PC-9 (cell line): ENCODE measurements around the gene ALDOC. TPM values are rescaled to one million over a fixed set of nuclear protein-coding genes. Genes with fewer than 3 reads are reported as not detected.

Experiments
- BruUV-seq: library from RNA; stranded (reverse); fragments of 400-500 nt; replicated peaks from 2 replicates; lab custom pipeline; 2021; lab: Mats Ljungman, UMichigan
- CTCF ChIA-PET: fragments of 300-600 bp; sonication (Branson Sonifier 250); formaldehyde crosslinking; loops from one replicate; lab custom pipeline; 2022; ENCODE audit warnings: antibody characterized with exemption; lab: Charles Lee
- POLR2A ChIA-PET: fragments of 300-600 bp; sonication (Branson Sonifier 250); formaldehyde crosslinking; loops from one replicate; lab custom pipeline; 2022; ENCODE audit warnings: antibody characterized with exemption; ENCODE audit not compliant: unreplicated experiment; lab: Charles Lee
- DNase-seq, 2 experiments: peaks; one replicate each; pipeline versions ENCODE4 v3.0.0 to v3.0.0-alpha.2; 2015 to 2022; ENCODE audit warnings: mixed read lengths in 1 of 2
- H2AFZ ChIP-seq: fragments of 200-600 bp; sonication (generic); 2 replicates; pipeline ENCODE4 v1.8.1; 2017; ENCODE audit warnings: antibody characterized with exemption
- H3F3A ChIP-seq: fragments of 200-600 bp; sonication (generic); 2 replicates; pipeline ENCODE4 v1.8.1; 2017; ENCODE audit warnings: antibody characterized with exemption, mild to moderate bottlenecking, low read depth; ENCODE audit not compliant: insufficient read depth
- H3K27ac ChIP-seq: fragments of 200-600 bp; sonication (generic); 2 replicates; pipeline ENCODE4 v1.6.1; 2016; ENCODE audit warnings: mixed run types
- H3K27me3 ChIP-seq: fragments of 200-600 bp; sonication (generic); 2 replicates; pipeline ENCODE4 v1.6.1; 2016; ENCODE audit warnings: low read depth, mixed run types; ENCODE audit not compliant: insufficient read depth
- H3K36me3 ChIP-seq: fragments of 200-600 bp; sonication (generic); 2 replicates; pipeline ENCODE4 v1.6.1; 2016; ENCODE audit warnings: low read depth, mixed run types
- H3K4me1 ChIP-seq: fragments of 200-600 bp; sonication (generic); replicated peaks from 2 replicates; pipeline ENCODE4 v1.6.1; 2016; ENCODE audit warnings: mixed run types; ENCODE audit not compliant: insufficient read depth
- H3K4me2 ChIP-seq: fragments of 200-600 bp; sonication (generic); 2 replicates; pipeline ENCODE4 v1.6.1; 2017; ENCODE audit warnings: mixed run types
- H3K4me3 ChIP-seq: fragments of 200-600 bp; sonication (generic); 2 replicates; pipeline ENCODE4 v1.6.1; 2016; ENCODE audit warnings: mixed run types
- H3K79me2 ChIP-seq: fragments of 200-600 bp; sonication (generic); 2 replicates; pipeline ENCODE4 v1.6.1; 2017; ENCODE audit warnings: low read depth, mixed run types
- H3K9me2 ChIP-seq: fragments of 200-600 bp; sonication (generic); 2 replicates; pipeline ENCODE4 v1.8.1; 2017; ENCODE audit warnings: mild to moderate bottlenecking; ENCODE audit not compliant: insufficient read depth
- H3K9me3 ChIP-seq: fragments of 200-600 bp; sonication (generic); 2 replicates; pipeline ENCODE4 v1.8.1; 2016; ENCODE audit warnings: low read depth; ENCODE audit not compliant: insufficient read depth
- H4K20me1 ChIP-seq: fragments of 200-600 bp; sonication (generic); 2 replicates; pipeline ENCODE4 v1.8.1; 2017; ENCODE audit not compliant: insufficient read depth
- CTCF ChIP-seq: fragments of 200-600 bp; sonication (generic); conservative IDR thresholded peaks from 2 replicates; pipeline ENCODE4 v1.6.1; 2017; ENCODE audit warnings: mixed run types, antibody characterized with exemption, mild to moderate bottlenecking, moderate library complexity
- EZH2 ChIP-seq: fragments of 200-600 bp; sonication (generic); IDR thresholded peaks from 2 replicates; pipeline ENCODE4 v1.8.0; 2017; ENCODE audit warnings: antibody characterized with exemption, low read depth
- intact Hi-C: fragments of 100-400 bp; cut with micrococcal nuclease; formaldehyde crosslinking; loops from one replicate; pipeline ENCODE4 v1.10.0; 2022; ENCODE audit not compliant: unreplicated experiment
- total RNA-seq: library from RNA; stranded (reverse); gene quantifications from 2 replicates; pipeline ENCODE4 v1.2.3, GENCODE V29; 2021

Gene ALDOC
- total RNA-seq, 1 experiment from 2014 or later, result 21.6 TPM

- Histone ChIP-seq H3K79me2 (no peaks in the 10 kb centered on the region), H3K27ac (no peak overlapping the region), H3K27me3 (0 out of 2 replicates have a peak, but pooled peaks cover 4% of the 10 kb centered on the region), H3K4me1 (no peaks in the 10 kb centered on the region), H2AFZ (no peak overlapping the region), H3K36me3 (no peaks in the 10 kb centered on the region), H4K20me1 (no peaks in the 10 kb centered on the region; the same call in 1 of the 2 replicates), H3F3A (peaks cover 5% of the 10 kb centered on the region; the same call in 1 of the 2 replicates), H3K4me3 (no peak overlapping the region), H3K4me2 (no peak overlapping the region), H3K9me2 (no peaks in the 10 kb centered on the region), H3K9me3 (no peaks in the 10 kb centered on the region)
- TF ChIP-seq CTCF (no peak), EZH2 (no peak)
- no peak for DNase-seq
- BruUV-seq, result no TSS peak
- intact Hi-C loops, result no loop called here
- ChIA-PET POLR2A (no interaction called here), CTCF (interaction anchor here (0.6 kb wide), 1 partner anchor 54 kb away, joined by 3 read pairs; no protein-coding TSS in a partner anchor)
Measured at GRCh38 chr17:28541439-28541838, 35.3 kb downstream of the ALDOC start.

- ChIA-PET POLR2A (no interaction called here), CTCF (interaction anchor here (0.6 to 0.7 kb wide), 2 partner anchors 38 to 1568 kb away, joined by 5 to 10 read pairs; no protein-coding TSS in a partner anchor)
- no peak overlapping the region for H3K27ac ChIP-seq
- H3K27me3 ChIP-seq, result 0 out of 2 replicates have a peak, but pooled peaks cover 4% of the 10 kb centered on the region
- BruUV-seq, result no TSS peak
- DNase-seq, result no peak
- no peak overlapping the region for H2AFZ ChIP-seq
- intact Hi-C loops, result loop anchor here (1.0 kb wide), 1 partner anchor 46 kb away; no protein-coding TSS in a partner anchor
- no peaks in the 10 kb centered on the region for H3K79me2 ChIP-seq
- TF ChIP-seq CTCF (no peak), EZH2 (no peak)
- H3K9me2 ChIP-seq, result no peaks in the 10 kb centered on the region
- no peaks in the 10 kb centered on the region; the same call in 1 of the 2 replicates for H4K20me1 ChIP-seq
- H3K4me3 ChIP-seq, result no peak overlapping the region
- no peaks in the 10 kb centered on the region for H3K36me3 ChIP-seq
- no peak overlapping the region for H3K4me2 ChIP-seq
- no peaks in the 10 kb centered on the region for H3K9me3 ChIP-seq
- peaks cover 5% of the 10 kb centered on the region; the same call in 1 of the 2 replicates for H3F3A ChIP-seq
- H3K4me1 ChIP-seq, result no peaks in the 10 kb centered on the region
Measured at GRCh38 chr17:28540231-28540630, 36.5 kb downstream of the ALDOC start.

- H3F3A ChIP-seq, result peaks cover 5% of the 10 kb centered on the region; the same call in 1 of the 2 replicates
- no peak overlapping the region for H3K4me3 ChIP-seq
- H3K9me3 ChIP-seq, result no peaks in the 10 kb centered on the region
- CTCF ChIA-PET, result no interaction called here
- no peak overlapping the region for H2AFZ ChIP-seq
- H3K36me3 ChIP-seq, result no peaks in the 10 kb centered on the region
- no peaks in the 10 kb centered on the region for H3K4me1 ChIP-seq
- H4K20me1 ChIP-seq, result no peaks in the 10 kb centered on the region; the same call in 1 of the 2 replicates
- POLR2A ChIA-PET, result no interaction called here
- no peaks in the 10 kb centered on the region for H3K79me2 ChIP-seq
- TF ChIP-seq EZH2 (no peak), CTCF (no peak)
- H3K4me2 ChIP-seq, result no peak overlapping the region
- no peaks in the 10 kb centered on the region for H3K9me2 ChIP-seq
- intact Hi-C loops, result no loop called here
- no TSS peak for BruUV-seq
- 0 out of 2 replicates have a peak, but pooled peaks cover 4% of the 10 kb centered on the region for H3K27me3 ChIP-seq
- no peak overlapping the region for H3K27ac ChIP-seq
- DNase-seq, result no peak
Measured at GRCh38 chr17:28538296-28538895, 38.3 kb downstream of the ALDOC start.
